Fibroblast of pulmonary artery (primary cell): ENCODE results near the gene HIBCH.
"Not testable (repeated sequence)": the region's sequence is repeated elsewhere in the genome, so short reads cannot be mapped to it uniquely, and the experiment has no call there.

Experiments
- DNase-seq: peaks from one replicate; pipeline ENCODE4 v3.0.0-alpha.2; 2010; ENCODE audit warnings: low read depth
- H3K4me3 ChIP-seq: replicated peaks from 2 replicates; pipeline ENCODE4 v1.5.1; 2011; ENCODE audit warnings: low read depth, mild to moderate bottlenecking, control low read depth, low read length, moderate library complexity
- TF ChIP-seq, protein P1 (sequence below): IDR thresholded peaks from 2 replicates; pipeline ENCODE4 v1.5.1; 2011; ENCODE audit warnings: mild to moderate bottlenecking, control low read depth, low read length, inconsistent platforms; ENCODE audit errors: missing control alignments

The HIBCH gene

DNA sequence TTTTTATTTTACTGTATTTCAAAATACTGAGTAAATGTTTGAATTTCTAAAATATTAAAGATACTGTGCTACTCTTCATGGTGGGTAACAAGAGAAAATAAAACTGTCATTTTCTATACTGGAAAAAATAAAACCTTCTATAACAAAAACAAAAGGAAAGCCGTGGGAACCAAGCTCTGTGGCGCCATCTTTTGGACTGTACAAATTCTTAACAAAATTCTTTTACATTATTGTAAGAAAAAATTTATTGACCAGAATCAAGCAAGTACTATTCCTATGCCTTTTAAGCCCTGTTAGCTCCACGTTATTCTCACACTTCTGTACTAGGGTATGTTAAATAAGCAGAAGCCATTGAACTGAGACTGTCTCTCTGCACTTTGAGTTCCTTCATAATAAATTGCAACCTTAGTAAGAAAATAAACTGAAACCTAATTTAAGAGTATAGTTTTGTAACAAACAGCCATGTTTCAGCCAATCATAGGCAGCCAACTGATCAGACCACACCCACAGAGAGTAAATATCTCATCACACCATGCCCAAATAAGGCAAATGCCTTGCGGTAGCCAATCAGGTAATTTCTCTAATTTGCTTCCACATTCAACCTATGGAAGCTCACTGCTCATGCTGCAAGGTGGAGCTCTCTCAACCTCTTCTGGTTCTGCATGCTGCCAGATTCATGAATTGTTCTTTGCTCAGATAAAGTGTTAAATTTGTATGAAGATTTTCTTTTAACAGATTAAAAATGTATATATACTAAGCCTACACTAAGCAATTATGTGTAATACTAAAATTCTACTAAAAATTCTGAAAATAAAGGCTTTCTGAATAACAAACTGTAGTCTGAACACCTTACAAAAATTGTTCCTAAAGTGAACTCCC lies 42.2 kb downstream of the HIBCH start:
- H3K4me3 ChIP-seq: no peak overlapping the region
- DNase-seq: peak; percentile 71
- TF ChIP-seq, protein P1, sequence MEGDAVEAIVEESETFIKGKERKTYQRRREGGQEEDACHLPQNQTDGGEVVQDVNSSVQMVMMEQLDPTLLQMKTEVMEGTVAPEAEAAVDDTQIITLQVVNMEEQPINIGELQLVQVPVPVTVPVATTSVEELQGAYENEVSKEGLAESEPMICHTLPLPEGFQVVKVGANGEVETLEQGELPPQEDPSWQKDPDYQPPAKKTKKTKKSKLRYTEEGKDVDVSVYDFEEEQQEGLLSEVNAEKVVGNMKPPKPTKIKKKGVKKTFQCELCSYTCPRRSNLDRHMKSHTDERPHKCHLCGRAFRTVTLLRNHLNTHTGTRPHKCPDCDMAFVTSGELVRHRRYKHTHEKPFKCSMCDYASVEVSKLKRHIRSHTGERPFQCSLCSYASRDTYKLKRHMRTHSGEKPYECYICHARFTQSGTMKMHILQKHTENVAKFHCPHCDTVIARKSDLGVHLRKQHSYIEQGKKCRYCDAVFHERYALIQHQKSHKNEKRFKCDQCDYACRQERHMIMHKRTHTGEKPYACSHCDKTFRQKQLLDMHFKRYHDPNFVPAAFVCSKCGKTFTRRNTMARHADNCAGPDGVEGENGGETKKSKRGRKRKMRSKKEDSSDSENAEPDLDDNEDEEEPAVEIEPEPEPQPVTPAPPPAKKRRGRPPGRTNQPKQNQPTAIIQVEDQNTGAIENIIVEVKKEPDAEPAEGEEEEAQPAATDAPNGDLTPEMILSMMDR: peak; percentile 58

DNA sequence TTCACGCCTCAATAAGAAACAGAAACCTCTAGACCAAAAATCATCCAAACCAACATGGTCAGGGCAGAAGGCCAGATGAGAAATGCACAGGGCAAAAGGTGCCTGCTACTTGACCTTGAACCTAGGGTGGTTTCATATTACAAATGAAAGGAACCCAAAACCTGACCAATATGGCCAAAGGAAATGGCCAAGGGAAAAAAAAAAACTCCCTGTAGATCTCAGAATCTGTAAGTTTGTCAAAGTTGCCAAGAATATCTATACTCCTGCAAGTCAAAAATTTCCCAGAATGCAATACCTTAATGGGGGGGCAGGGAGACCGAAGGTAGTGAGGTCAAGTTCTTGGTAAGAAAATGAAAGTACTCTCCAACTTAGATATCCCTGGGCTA lies 47.2 kb downstream of the HIBCH start:
- H3K4me3 ChIP-seq: no peak overlapping the region
- DNase-seq: no peak
- TF ChIP-seq, protein P1: no peak

DNA sequence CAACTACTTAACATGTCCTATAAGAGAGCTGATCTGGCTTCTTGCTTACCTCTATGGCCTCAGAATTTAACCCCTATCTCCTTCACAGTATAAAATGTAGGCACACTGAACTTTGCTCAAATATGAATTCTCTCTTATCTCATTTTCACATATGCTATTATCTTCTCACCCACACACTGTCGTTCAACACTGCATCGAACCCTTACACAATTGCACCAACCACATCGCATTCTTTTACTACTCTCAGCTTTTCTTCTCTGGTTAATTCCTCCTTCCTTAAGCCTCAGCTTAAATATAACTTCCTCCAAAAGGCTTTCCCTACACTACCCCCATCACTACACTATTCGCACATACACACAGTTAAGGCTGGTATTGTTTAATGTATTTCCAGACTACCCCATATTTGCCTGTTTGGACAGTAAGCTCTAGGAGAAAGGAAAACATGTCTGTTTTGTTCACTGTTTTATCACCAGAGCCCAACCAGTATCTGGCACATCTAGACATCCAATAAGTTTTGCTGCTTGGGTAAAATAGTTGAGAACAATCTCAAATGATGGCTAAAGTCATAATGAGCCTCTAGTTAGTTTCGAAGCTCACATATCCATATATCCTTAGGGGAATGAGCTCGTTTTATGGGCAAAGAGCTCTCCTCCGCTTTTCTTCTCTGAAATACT lies 47.7 kb downstream of the HIBCH start:
- no peak overlapping the region for H3K4me3 ChIP-seq
- TF ChIP-seq, protein P1: no peak
- DNase-seq: no peak

DNA sequence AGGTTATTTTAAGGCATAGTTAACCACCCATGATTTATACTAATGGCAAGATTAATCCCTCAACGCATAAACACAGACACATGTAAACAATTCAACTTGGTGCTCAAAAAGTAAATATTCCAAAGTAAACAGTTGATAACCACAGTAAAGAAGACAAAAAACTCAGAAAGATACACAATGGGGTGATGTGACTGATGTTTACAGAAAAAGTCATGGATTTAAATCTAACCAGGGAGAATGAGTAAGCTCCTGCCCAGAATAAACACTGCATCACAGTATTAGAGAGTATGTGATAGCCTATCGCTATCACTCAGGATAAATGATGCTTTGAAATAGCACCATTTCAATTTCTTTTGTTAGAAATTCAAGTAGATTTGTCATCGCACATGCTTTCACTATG lies 49.3 kb downstream of the HIBCH start:
- no peak overlapping the region for H3K4me3 ChIP-seq
- DNase-seq: no peak
- TF ChIP-seq, protein P1: no peak

DNA sequence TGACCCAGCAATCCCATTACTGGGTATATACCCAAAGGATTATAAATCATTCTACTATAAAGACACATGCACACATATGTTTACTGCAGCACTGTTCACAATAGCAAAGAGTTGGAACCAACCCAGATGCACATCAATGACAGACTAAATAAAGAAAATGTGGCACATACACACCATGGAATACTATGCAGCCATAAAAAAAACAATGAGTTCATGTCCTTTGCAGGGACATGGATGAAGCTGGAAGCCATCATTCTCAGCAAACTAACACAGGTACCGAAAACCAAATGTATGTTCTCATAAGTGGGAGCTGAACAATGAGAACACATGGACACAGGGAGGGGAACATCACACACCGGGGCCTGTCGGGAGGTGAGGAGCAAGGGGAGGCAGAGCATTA lies 49.9 kb downstream of the HIBCH start:
- not testable (repeated sequence) for DNase-seq, H3K4me3 ChIP-seq

DNA sequence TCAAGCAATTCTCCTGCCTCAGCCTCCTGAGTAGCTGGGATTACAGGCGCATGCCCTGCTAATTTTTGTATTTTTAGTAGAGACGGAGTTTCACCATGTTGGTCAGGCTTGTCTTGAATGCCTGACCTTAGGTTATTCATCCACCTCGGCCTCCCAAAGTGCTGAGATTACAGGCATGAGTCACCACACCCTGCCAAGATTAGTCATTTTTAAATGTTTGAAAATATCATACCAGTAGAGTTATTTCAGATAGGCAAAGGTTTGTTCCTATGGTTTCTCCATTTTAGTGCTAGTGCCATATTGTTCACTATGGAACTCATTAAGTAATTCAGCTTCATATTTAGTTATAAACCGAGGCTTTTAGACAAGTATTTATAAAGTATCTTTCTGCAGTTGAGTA lies 52.3 kb downstream of the HIBCH start:
- DNase-seq: peak; percentile 76
- TF ChIP-seq, protein P1: no peak
- H3K4me3 ChIP-seq: no peak overlapping the region

DNA sequence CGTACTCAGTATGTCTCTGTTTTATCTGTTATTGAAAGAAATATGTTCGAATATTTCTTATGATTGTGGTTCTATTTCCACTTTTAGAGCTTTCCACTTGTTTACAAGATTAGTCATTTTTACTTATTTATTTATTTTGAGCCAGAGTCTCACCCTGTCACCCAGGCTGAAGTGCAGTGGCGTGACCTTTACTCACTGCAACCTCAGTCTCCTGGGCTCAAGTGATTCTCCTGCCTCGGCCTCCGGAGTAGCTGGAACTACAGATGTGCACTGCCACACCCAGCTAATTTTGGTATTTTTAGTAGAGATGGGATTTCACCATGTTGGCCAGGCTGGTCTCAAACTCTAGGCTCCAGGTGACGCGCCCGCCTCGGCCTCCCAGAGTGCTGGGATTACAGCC lies 53.3 kb downstream of the HIBCH start:
- H3K4me3 ChIP-seq: no peak overlapping the region
- DNase-seq: no peak
- TF ChIP-seq, protein P1: no peak
